ENCODE data around the gene CACNA2D3.
A peak's percentile ranks its signal among the peaks of the same experiment; 100 is the strongest.

CACNA2D3 gene

DNA sequence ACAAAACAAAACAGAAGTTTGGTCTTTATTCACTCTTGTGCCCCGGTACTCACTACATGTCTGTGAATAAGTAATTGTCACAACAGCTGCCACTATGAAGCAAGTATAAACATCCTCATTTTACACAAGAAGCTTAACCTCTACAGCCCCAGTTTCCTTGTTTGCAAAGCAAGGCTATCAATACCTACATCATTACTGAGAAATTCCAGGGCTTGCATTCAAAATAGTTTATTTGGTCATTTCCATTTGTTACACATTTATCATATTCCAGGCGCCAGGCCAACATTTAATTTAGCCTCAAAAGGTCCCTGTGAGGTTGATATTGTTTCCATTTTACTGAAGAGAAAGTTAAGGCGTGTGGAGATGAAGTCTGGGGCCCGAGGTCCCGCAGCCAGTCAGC, 966.9 kb downstream of the CACNA2D3 start:
- no peak for DNase-seq (ENCODE audit: low read depth)

GRCh38 chr3:55090291-55090690, 967.9 kb downstream of the CACNA2D3 start:
- no peak overlapping the region for H3K4me3 ChIP-seq (ENCODE audit: control insufficient read depth, low read depth, low read length)
- no peak for TF ChIP-seq CTCF (IDR thresholded peaks at IDR 0.05; ENCODE audit: control insufficient read depth, insufficient read depth, low read depth, low read length, missing control alignments)
- DNase-seq (ENCODE audit: low read depth), result no peak

More for the DNA sequence above, 966.9 kb downstream of the CACNA2D3 start:
- no peak for TF ChIP-seq CTCF (IDR thresholded peaks at IDR 0.05; ENCODE audit: control insufficient read depth, insufficient read depth, low read depth, low read length, missing control alignments)
- no peak overlapping the region for H3K4me3 ChIP-seq (ENCODE audit: control insufficient read depth, low read depth, low read length)

GRCh38 chr3:55090746-55091145, 968.4 kb downstream of the CACNA2D3 start:
- H3K4me3 ChIP-seq (ENCODE audit: control insufficient read depth, low read depth, low read length), result no peak overlapping the region
- no peak for DNase-seq (ENCODE audit: low read depth)
- TF ChIP-seq CTCF (IDR thresholded peaks at IDR 0.05; ENCODE audit: control insufficient read depth, insufficient read depth, low read depth, low read length, missing control alignments), result no peak

DNA sequence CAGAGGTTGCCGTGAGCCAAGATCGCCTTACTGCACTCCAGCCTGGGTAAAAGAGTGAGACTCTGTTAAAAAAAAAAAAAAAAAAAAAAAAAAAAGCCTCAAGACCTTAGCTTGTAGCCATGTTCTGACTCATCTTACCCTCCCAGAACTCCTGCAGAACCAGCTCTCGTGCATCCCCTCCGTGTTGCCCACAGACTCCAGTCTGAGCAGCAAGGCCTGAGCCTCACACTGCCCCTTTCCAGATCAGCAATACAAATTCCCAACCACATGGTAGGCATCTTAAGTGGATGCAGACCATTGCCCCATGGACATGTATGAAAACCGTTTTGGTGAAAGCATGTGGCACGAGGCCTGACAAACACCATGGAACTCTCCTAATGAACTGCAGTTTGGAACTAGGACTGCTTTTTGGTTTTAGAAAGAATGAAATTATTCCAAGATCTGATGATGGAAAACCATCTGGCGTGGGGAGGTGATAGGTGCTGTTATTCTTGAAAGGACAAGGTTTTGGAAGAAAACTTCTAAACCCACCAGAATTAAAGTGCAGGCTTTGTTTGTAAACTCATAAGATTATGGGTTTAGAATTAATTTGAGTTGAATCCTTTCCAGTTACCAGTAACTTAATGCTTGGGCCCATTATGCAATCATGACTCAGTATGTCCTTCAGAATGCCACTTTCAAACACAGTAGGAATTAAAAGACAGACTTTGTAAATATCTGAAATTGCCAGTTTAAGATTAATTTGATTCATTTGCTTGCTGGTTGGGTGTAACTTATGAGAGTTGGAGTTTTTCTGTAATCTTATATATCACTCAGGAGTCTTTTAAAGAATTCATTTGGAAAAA, 969.3 kb downstream of the CACNA2D3 start:
- DNase-seq (ENCODE audit: low read depth), result peak; percentile 21
- TF ChIP-seq CTCF (IDR thresholded peaks at IDR 0.05; ENCODE audit: control insufficient read depth, insufficient read depth, low read depth, low read length, missing control alignments), result no peak
- H3K4me3 ChIP-seq (ENCODE audit: control insufficient read depth, low read depth, low read length), result no peak overlapping the region

GRCh38 chr3:55094676-55095075, 972.3 kb downstream of the CACNA2D3 start:
- H3K4me3 ChIP-seq (ENCODE audit: control insufficient read depth, low read depth, low read length), result no peak overlapping the region
- no peak for DNase-seq (ENCODE audit: low read depth)
- TF ChIP-seq CTCF (IDR thresholded peaks at IDR 0.05; ENCODE audit: control insufficient read depth, insufficient read depth, low read depth, low read length, missing control alignments), result no peak

DNA sequence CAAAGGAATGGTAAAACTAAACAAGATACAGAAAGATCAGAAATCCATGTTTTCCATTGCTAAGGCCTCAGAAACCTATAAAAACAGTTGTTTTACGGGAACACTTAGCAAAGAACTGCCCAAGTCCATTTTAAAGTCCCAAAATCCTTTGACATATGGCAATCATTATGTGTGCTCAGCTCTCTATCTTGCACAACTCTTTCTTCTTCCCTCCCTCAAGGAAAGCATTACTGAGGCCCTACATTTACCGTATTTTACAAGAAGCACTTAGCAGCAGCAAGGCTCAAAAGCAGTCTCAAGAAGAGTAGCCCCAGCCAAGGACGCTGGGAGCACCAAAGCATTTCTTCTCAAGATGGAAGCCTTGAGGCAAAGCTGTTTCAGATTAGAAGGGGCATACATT, 975.1 kb downstream of the CACNA2D3 start:
- peak; percentile 46 for DNase-seq (ENCODE audit: low read depth)
- H3K4me3 ChIP-seq (ENCODE audit: control insufficient read depth, low read depth, low read length), result no peak overlapping the region
- no peak for TF ChIP-seq CTCF (IDR thresholded peaks at IDR 0.05; ENCODE audit: control insufficient read depth, insufficient read depth, low read depth, low read length, missing control alignments)

Measured in AG09309 (cell line).